ENCODE measurements around the gene MAL.

Gene MAL

DNA sequence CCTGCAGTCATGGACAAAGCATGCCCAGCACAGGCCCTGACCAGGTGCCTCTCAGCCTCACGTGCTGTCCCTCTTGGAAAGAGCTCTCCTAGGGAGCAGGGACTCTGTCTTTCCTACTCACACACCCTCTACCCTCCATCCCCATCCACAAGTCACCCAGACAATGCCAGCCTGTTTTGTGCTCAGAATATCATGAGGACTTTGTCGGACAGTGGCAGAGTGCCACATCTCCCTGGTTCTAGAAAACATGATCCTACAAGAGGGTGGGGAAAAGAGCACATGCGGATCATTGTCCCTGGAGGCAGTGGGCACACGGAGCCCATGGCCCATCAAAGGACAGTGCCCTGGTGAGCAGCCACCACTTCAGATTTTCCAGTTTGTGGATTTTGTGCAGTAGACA, 3.7 kb upstream of the MAL start:
- TF ChIP-seq, protein P1, sequence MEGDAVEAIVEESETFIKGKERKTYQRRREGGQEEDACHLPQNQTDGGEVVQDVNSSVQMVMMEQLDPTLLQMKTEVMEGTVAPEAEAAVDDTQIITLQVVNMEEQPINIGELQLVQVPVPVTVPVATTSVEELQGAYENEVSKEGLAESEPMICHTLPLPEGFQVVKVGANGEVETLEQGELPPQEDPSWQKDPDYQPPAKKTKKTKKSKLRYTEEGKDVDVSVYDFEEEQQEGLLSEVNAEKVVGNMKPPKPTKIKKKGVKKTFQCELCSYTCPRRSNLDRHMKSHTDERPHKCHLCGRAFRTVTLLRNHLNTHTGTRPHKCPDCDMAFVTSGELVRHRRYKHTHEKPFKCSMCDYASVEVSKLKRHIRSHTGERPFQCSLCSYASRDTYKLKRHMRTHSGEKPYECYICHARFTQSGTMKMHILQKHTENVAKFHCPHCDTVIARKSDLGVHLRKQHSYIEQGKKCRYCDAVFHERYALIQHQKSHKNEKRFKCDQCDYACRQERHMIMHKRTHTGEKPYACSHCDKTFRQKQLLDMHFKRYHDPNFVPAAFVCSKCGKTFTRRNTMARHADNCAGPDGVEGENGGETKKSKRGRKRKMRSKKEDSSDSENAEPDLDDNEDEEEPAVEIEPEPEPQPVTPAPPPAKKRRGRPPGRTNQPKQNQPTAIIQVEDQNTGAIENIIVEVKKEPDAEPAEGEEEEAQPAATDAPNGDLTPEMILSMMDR (IDR thresholded peaks at IDR 0.05; ENCODE audit: low read depth, low read length), result no peak
- DNase-seq (ENCODE audit: extremely low read depth, low read depth), result no peak

DNA sequence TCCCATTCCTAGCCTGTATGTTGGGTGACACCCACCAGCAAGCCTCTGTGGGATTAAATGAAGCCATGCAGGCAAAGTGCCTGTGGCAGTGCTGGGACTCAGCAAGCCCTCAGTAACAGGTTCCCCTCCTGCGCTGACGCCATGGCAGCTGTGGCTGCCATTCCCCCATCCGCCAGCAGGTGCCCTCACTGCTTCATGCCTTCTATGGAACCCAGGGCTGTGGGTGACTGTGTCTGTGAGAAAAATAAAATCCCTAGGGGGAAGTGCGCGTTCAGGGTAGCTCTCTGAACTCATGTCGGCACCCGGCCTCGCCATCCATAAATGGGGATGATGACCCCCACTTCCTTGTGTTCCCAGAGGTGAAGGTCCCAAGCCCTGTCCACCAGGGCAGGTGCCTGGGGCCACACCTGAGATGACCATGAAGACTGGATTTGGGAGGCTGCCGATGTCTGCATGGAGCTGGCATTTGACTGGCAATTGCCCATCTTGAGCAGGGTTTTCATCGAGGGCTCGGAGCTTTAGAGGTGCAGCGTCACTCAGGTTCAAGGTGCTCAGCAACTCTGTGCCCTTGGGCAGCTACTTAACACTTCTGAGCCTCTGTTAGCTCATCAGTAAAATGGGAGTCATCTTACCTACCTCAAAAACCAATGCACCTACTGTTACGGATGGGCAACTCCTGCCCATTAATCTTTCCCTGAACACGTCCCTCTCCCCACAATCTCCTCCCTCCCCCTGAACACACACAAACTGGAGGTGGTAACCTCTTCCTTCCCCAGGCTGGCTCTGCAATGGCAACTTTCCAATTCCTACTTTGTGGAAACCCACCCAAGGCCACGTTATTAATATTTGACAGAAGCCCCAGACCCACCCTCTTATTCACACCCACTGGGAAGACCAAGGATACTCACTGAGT, 2.9 kb upstream of the MAL start:
- DNase-seq (ENCODE audit: extremely low read depth, low read depth), result no peak
- TF ChIP-seq, protein P1 (IDR thresholded peaks at IDR 0.05; ENCODE audit: low read depth, low read length), result peak; percentile 94

DNA sequence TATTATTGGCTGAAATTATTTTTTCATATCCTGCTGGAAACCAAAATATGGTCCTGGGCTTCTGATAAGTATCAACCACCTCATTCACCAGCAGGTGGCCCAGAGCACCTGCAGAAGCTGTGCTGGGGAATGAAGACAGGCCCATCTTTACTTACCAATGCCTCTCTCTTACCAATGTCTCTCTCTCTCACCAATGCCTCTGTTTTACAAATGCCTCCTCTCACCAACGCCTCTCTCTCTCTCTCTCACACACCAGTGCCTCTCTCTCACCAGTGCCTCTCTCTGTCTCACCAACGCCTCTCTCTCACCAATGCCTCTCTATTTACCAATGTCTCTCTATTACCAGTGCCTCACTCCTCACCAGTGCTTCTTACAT, 2.3 kb upstream of the MAL start:
- TF ChIP-seq, protein P1 (IDR thresholded peaks at IDR 0.05; ENCODE audit: low read depth, low read length), result no peak
- no peak for DNase-seq (ENCODE audit: extremely low read depth, low read depth)

DNA sequence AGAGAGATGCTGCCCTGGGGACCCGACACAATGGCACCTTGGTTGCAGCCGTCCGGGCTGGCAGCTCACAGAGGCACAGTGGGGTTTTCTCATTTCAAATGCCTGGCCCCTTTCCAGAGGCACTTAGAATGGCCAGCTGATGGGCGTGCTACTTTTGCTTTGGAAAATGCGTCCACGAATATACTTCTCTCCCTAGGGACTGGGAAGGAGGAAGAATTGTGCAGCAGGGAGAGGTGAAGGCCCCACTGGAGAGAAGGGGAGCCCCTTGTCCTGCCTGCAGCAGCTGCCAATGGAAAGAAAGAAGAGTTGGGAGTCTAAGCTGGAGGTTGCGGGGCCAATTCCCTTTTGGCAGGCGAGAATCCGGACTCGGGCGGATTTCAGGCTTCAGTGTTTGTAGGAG, 1.1 kb upstream of the MAL start:
- no peak for DNase-seq (ENCODE audit: extremely low read depth, low read depth)
- TF ChIP-seq, protein P1 (IDR thresholded peaks at IDR 0.05; ENCODE audit: low read depth, low read length), result no peak

DNA sequence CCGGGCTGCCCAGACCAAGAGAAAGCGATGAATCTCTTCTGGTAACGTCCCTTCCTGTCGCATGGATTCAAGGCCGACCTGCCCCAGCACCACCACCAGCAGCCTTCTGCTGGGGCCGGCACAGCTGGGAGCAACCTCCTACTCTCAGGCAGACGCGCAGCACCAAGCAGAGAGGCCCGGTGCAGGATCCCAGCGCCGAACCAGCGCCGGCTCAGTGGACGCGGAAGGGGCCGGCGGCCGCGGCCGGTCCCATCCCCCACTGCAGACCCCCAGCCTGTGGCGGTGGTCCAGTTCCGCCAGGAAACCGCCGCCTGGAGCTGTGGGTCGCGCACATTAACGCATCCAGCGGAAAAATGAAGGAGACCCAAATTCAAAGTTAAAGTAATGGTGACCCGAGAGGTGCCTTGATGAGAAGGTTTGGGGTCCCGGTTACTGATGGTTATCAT, 525 bp upstream of the MAL start:
- TF ChIP-seq, protein P1 (IDR thresholded peaks at IDR 0.05; ENCODE audit: low read depth, low read length), result no peak
- DNase-seq (ENCODE audit: extremely low read depth, low read depth), result no peak

DNA sequence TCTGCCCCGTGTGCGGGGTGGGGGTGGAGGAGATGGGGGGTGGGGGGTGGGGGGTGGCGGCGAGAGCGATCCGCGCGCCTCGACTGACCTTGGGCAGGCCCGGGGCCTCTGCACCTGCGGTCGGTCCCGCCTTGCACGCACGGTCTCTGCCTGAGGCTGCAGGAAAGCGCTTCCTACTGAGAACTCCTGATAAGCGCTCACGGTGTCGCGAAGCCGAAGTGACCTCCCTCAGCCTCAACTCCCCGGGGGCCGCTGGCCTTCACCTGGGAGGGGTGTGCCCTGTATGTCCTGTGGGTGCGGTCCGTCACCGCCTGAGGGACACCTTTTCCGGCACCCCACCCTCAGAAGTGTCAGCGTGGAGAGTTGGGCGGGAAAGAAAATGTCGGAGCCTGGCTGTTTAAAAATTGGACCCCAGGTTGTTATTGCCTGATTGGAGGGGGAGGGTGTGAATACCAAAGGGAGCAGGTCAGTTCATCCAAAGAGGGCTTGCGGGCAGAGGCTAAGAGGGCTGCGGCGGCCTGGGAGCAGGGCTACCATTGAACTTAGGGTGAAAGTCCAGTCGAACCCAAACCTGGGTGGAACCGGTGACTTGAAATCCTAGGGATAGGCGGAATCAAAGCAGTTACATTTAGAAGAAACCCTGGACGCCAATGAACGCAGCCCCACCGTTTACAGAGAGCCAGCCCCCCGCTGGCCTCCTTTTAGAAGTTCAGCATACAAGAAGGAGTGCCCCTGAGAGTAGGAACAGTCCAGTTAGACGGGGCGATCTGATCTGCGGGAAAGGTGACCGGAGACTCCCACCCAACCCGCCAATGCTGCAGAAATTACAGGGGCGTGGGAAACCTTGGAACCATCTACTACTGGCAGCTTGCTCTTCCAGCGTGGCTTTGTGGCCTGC, 1.2 kb downstream of the MAL start:
- DNase-seq (ENCODE audit: extremely low read depth, low read depth), result no peak
- TF ChIP-seq, protein P1 (IDR thresholded peaks at IDR 0.05; ENCODE audit: low read depth, low read length), result no peak

DNA sequence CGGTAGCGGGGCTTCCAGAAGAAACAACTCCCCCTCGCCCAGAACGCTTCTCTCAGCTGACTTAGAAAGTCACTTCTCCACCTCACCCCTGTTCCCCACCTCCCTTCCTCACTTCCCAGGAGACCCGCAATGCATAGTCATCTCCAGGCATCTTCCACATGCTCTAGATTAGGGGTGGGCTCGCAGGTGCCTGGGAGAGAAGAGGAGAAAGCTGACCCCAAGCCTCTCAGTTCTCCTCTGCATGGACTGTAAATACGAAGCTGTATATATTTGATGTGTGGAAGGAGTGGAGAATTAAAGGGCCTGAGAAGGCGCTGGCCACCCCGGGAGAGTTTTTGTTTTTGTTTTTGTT, 1.8 kb downstream of the MAL start:
- no peak for DNase-seq (ENCODE audit: extremely low read depth, low read depth)
- TF ChIP-seq, protein P1 (IDR thresholded peaks at IDR 0.05; ENCODE audit: low read depth, low read length), result no peak
